ENCODE data around the gene KRTAP12-4.

KRTAP12-4 gene

GRCh38 chr21:44616591-44616926 lies 37.9 kb downstream of the KRTAP12-4 start:
- DNase-seq (ENCODE audit: low read depth): no peak
- TF ChIP-seq CTCF (IDR thresholded peaks at IDR 0.05; ENCODE audit: control insufficient read depth, insufficient read depth, low read depth, low read length, missing control alignments): no peak
- no peak overlapping the region for H3K4me3 ChIP-seq (ENCODE audit: control insufficient read depth, low read depth, low read length)

GRCh38 chr21:44615911-44616590 lies 38.4 kb downstream of the KRTAP12-4 start:
- no peak for TF ChIP-seq CTCF (IDR thresholded peaks at IDR 0.05; ENCODE audit: control insufficient read depth, insufficient read depth, low read depth, low read length, missing control alignments)
- H3K4me3 ChIP-seq (ENCODE audit: control insufficient read depth, low read depth, low read length): no peak overlapping the region
- DNase-seq (ENCODE audit: low read depth): no peak

- no peak for TF ChIP-seq CTCF (IDR thresholded peaks at IDR 0.05; ENCODE audit: control insufficient read depth, insufficient read depth, low read depth, low read length, missing control alignments)
Measured at GRCh38 chr21:44615466-44615865, 39.0 kb downstream of the KRTAP12-4 start.

GRCh38 chr21:44614961-44615391 lies 39.5 kb downstream of the KRTAP12-4 start:
- no peak for TF ChIP-seq CTCF (IDR thresholded peaks at IDR 0.05; ENCODE audit: control insufficient read depth, insufficient read depth, low read depth, low read length, missing control alignments)
- DNase-seq (ENCODE audit: low read depth): no peak
- H3K4me3 ChIP-seq (ENCODE audit: control insufficient read depth, low read depth, low read length): no peak overlapping the region

More at GRCh38 chr21:44615466-44615865, 39.0 kb downstream of the KRTAP12-4 start:
- DNase-seq (ENCODE audit: low read depth): no peak
- H3K4me3 ChIP-seq (ENCODE audit: control insufficient read depth, low read depth, low read length): no peak overlapping the region

GRCh38 chr21:44614161-44614631 lies 40.3 kb downstream of the KRTAP12-4 start:
- H3K4me3 ChIP-seq (ENCODE audit: control insufficient read depth, low read depth, low read length): no peak overlapping the region
- no peak for DNase-seq (ENCODE audit: low read depth)
- no peak for TF ChIP-seq CTCF (IDR thresholded peaks at IDR 0.05; ENCODE audit: control insufficient read depth, insufficient read depth, low read depth, low read length, missing control alignments)

GRCh38 chr21:44613386-44614155 lies 40.9 kb downstream of the KRTAP12-4 start:
- H3K4me3 ChIP-seq (ENCODE audit: control insufficient read depth, low read depth, low read length): no peak overlapping the region
- no peak for TF ChIP-seq CTCF (IDR thresholded peaks at IDR 0.05; ENCODE audit: control insufficient read depth, insufficient read depth, low read depth, low read length, missing control alignments)
- no peak for DNase-seq (ENCODE audit: low read depth)
